Fibroblast of lung (primary cell): Measurements from ENCODE around the gene SHKBP1.

Source experiments
- EZH2 ChIP-seq: IDR thresholded peaks from 2 replicates; pipeline ENCODE4 v1.5.1; 2012; ENCODE audit warnings: low read length, control low read depth, mild to moderate bottlenecking; ENCODE audit errors: missing control alignments
- TF ChIP-seq, protein P1 (sequence below), 2 donors: IDR thresholded peaks in 1 of 2; conservative IDR thresholded peaks in 1 of 2; 1 replicate in 1 of 2; 2 replicates in 1 of 2; pipeline ENCODE4 v1.5.1; 2011 to 2012; ENCODE audit warnings: low read length in 2 of 2, control low read depth in 1 of 2, inconsistent platforms in 1 of 2, low read depth in 1 of 2, mild to moderate bottlenecking in 1 of 2

DNA sequence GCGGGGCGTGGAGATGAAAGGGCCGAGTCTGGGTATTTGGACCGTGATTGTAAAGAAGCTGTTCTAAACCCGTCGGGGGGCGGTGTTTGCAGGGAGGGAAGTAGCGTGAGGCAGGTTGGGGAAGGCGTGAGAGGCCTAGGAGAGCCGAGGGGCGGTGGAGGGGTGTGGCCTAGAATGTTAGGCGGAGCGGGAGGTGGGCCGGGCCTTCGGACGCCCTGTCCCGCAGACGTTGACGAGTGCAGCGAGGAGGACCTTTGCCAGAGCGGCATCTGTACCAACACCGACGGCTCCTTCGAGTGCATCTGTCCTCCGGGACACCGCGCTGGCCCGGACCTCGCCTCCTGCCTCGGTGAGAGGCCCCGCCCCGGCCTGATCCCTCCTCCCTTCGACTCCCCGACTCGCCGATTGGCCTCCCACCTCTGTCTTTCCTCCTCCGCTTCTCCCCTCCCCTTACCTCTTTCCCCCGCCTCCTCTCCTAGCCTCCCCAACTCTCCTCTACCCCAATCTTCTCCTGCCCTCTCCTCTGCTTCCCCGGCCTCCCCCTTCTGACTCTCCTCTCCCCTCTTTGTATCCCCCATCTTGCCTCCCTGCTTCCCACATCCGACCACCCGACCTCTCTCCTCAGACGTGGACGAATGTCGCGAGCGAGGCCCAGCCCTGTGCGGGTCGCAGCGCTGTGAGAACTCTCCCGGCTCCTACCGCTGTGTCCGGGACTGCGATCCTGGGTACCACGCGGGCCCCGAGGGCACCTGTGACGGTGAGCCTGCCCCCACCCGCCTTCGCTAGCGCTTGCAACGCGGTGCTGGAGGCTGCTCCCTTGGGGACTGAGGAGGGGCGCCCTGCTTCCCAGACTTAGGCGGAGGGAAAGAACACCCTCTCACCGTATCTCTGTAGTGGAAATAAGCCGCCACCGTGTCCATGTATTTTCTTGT lies 37.3 kb downstream of the SHKBP1 start:
- TF ChIP-seq, protein P1, sequence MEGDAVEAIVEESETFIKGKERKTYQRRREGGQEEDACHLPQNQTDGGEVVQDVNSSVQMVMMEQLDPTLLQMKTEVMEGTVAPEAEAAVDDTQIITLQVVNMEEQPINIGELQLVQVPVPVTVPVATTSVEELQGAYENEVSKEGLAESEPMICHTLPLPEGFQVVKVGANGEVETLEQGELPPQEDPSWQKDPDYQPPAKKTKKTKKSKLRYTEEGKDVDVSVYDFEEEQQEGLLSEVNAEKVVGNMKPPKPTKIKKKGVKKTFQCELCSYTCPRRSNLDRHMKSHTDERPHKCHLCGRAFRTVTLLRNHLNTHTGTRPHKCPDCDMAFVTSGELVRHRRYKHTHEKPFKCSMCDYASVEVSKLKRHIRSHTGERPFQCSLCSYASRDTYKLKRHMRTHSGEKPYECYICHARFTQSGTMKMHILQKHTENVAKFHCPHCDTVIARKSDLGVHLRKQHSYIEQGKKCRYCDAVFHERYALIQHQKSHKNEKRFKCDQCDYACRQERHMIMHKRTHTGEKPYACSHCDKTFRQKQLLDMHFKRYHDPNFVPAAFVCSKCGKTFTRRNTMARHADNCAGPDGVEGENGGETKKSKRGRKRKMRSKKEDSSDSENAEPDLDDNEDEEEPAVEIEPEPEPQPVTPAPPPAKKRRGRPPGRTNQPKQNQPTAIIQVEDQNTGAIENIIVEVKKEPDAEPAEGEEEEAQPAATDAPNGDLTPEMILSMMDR (conservative IDR thresholded peaks at IDR 0.05 in 1 of 2, IDR thresholded peaks at IDR 0.05 in 1 of 2; ENCODE audit: low read depth in 1 of 2, low read length in 2 of 2) = no peak
- no peak for TF ChIP-seq EZH2
